ENCODE measurements around the gene KIF21A. TPM values are rescaled to one million over a fixed set of nuclear protein-coding genes. Genes with fewer than 3 reads are reported as not detected.
"Not testable (repeated sequence)": the region's sequence is repeated elsewhere in the genome, so short reads cannot be mapped to it uniquely, and the experiment has no call there.

The KIF21A gene, protein sequence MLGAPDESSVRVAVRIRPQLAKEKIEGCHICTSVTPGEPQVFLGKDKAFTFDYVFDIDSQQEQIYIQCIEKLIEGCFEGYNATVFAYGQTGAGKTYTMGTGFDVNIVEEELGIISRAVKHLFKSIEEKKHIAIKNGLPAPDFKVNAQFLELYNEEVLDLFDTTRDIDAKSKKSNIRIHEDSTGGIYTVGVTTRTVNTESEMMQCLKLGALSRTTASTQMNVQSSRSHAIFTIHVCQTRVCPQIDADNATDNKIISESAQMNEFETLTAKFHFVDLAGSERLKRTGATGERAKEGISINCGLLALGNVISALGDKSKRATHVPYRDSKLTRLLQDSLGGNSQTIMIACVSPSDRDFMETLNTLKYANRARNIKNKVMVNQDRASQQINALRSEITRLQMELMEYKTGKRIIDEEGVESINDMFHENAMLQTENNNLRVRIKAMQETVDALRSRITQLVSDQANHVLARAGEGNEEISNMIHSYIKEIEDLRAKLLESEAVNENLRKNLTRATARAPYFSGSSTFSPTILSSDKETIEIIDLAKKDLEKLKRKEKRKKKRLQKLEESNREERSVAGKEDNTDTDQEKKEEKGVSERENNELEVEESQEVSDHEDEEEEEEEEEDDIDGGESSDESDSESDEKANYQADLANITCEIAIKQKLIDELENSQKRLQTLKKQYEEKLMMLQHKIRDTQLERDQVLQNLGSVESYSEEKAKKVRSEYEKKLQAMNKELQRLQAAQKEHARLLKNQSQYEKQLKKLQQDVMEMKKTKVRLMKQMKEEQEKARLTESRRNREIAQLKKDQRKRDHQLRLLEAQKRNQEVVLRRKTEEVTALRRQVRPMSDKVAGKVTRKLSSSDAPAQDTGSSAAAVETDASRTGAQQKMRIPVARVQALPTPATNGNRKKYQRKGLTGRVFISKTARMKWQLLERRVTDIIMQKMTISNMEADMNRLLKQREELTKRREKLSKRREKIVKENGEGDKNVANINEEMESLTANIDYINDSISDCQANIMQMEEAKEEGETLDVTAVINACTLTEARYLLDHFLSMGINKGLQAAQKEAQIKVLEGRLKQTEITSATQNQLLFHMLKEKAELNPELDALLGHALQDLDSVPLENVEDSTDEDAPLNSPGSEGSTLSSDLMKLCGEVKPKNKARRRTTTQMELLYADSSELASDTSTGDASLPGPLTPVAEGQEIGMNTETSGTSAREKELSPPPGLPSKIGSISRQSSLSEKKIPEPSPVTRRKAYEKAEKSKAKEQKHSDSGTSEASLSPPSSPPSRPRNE (N-terminal part only)
- total RNA-seq = 18.8 TPM

DNA sequence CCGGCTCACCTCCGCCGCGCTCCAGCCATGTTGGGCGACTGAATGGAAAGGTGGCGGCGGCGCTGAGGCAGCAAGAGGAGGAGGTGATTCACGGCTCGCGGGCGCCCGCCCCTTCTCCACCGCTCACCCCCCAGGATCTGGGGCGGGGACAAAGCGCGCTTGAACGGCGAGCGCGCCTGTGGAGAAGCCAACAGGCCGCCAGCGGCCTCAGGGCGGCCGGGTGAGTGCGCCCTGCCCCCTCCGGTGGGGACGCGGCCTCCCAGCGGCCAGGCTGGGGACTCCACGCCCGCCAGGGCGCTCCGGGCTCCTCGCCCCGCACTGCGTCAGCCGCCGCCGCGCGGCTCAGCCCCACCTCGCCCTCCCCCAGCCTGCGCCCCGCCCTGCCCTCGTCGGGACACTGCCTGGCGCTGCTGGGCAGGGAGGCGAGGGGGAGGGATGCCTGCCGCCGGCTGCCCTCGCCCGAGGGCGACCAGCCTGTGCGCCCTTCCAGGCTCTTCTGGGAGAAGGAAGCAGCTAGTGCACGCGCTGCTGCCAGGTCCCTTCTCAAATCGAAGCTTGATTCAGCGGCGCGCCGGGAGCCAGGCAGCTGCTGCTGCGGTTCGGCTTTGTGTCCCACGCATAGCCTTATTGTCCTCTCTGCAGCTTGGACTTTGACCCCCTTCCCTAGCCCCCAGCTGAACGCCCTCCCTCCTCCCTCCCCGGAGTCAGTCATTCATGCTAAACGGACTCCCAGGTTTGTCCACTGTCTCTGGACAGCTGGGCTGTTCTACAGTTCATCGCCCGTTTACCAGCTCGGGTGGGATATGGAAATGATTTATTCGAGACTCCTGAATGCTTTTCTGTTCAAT is at the start of gene KIF21A:
Gene KIF21A (minus strand): TSS at position 40 of the 848 bp plus-strand sequence. CDS start 150 bp downstream, outside the sequence.
- peak; percentile 89 for ATAC-seq
- DNase-seq (ENCODE audit: low spot score) = peak; percentile 97

DNA sequence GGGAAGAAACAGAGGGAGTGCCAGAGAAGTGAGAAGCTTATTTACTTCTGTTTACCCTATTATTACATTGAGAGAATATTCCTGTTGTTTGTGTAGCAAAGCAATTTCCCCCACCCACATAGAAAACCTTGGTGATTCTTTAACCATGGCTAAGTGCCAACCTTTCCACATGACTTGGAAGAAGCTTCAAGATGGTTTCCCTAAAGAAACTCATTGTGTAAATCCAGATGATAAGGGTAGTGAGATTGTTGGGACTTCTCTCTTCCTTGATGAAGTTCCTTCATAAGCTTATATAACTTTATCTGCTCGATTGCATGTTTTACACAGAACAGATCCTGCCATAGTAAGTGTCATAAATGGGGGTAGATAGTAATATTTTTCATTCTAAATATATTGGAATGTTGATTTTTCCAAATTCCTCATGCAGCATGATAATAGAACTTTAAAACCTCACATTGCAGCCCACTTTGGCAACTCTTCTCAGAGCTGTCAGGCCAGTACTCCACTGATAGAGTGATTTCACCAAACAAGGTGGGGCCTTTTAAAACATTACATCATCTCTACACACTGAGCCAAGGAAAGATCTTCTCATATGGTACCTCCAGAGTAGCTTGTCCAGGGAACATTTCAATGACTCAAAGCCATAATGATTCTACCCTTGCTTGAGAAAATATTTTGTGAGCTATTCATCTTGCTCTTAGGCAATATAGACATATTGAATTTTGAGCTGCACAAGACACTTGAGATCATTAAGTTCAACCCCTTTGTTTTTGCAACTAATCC is 47.8 kb upstream of the KIF21A start:
- DNase-seq (ENCODE audit: low spot score) = no peak
- no peak for ATAC-seq

DNA sequence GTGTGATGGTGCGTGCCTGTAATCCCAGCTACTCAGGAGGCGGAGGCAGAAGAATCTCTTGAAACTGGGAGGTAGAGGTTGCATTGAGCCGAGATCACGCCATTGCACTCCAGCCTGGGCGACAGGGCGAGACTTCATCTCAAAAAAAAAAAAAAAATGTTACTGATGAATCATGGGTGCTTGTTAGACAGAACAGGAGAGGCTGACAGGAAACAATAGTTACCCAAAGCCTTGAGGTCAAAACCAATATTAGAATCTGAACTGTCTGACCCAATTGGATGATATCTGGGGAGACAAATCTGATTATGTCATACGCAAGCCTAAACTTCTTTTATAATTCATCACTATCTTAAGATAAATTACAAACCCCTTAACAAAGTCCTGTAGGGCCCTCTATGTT is 40.7 kb upstream of the KIF21A start:
- DNase-seq (ENCODE audit: low spot score) (no peak), ATAC-seq (no peak)

GRCh38 chr12:39483042-39483441 is 40.1 kb upstream of the KIF21A start:
- DNase-seq (ENCODE audit: low spot score) = no peak
- ATAC-seq = no peak

DNA sequence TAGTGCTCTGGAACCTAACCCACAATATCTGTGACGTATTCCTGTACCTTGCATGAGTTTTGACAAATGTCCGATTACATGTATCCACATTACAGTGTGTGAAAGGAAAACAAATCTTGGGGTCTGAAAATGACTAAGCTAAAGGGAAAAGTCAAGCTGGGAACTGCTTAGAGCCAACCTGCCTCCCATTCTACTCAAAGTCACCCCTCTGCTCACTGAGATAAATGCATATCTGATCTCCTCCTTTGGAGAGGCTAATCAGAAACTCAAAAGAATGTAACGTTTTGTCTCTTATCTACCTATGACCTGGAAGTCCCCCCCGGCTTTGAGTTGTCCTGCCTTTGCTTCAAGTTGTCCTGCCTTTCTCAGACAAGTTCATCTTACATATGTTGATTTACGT is 34.0 kb upstream of the KIF21A start:
- ATAC-seq = no peak
- DNase-seq (ENCODE audit: low spot score) = no peak

DNA sequence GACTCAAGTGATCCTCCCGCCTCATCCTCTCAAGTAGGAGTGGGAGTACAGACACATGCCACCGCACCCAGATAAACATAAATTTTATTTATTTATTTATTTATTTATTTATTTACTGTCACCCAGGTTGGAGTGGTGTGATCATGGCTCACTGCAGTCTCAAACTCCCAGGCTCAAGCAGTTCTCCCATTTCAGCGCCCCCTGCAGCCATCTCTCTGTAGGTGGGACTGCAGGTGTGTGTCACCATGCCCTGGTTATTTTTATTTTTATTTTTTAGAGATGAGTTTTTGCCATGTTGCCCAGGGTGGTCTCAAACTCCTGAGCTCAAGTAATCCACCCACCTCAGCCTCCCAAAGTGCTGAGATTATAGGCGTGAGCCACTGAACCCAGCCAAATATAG is 33.2 kb upstream of the KIF21A start:
- DNase-seq (ENCODE audit: low spot score) (no peak), ATAC-seq (no peak)

GRCh38 chr12:39475136-39475535 is 32.2 kb upstream of the KIF21A start:
- not testable (repeated sequence) for ATAC-seq; DNase-seq (ENCODE audit: low spot score)

GRCh38 chr12:39467432-39467870 is 24.5 kb upstream of the KIF21A start:
- ATAC-seq (no peak), DNase-seq (ENCODE audit: low spot score) (no peak)

DNA sequence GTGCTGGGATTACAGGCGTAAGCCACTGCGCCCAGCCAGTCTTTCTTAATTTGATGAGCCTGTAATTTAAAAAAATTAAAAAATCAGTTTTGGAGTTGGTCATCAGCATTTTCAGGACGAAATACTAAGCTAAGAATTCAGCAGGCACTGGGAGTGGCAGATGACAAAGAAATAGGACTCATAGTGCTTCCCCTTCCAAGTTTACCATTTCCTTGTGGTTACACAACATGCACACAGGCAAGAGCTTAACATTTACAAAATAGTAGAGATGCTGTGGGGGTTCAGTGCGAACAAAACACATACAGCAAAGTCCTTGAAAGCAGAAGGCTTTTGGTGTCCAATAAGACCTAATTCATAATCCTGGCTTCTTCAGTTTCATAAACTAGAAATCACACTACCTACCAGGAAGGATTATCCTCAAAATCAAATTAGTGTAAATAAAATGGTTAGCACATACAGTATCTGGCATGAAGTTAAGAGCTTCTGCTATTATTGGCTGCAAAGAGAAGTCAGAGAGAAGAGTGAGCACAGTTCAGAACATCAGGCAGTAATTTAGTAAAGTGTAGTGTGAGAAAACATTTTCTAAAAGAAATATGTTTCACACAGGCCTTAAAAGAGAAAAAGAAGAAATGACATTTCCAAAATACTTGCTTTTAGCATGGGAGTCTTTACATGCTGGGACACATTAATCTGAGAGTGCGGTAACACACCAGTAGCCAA is 22.2 kb upstream of the KIF21A start:
- no peak for DNase-seq (ENCODE audit: low spot score)
- ATAC-seq = no peak

DNA sequence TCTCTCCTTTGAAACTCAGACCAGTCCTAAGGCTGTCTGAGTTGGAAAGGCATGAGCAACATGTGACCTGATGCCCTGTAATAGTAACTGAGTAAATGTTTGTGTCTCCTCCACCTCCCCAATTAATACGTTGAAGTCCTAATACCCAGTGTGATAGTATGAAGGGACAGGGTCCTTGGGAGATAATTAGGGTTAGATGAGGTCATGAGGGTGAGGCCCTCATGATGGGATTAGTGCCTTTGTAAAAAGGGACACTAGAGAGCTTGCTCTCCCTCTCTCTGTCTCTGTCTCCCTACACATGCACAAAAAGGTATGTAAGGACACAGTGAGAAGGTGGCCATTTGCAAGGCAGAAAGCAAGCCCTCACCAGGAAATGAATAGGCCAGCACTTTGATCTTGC is 18.1 kb upstream of the KIF21A start:
- ATAC-seq = no peak
- no peak for DNase-seq (ENCODE audit: low spot score)

DNA sequence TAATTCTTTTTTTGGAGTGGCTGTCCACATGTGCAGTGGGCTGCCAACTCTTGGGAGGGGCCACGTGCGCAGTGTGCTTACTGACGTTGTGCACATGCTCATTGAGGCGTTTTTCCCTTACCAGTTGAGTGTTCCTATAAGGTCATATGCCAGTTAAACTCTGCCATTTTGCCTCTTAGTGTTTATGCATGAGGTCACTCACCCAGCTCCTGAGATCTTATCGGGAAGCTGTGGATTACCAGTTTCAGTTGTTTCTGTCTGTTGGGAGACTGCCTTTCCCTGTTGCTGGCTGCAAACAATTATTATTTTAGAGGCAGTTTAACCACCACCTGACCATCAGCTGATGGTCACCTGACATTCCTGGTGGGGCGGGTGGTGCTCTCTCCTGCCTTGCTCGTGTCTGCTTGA is 16.1 kb upstream of the KIF21A start:
- no peak for DNase-seq (ENCODE audit: low spot score)
- ATAC-seq = no peak

GRCh38 chr12:39451977-39452376 is 9.1 kb upstream of the KIF21A start:
- no peak for DNase-seq (ENCODE audit: low spot score)
- ATAC-seq = no peak

DNA sequence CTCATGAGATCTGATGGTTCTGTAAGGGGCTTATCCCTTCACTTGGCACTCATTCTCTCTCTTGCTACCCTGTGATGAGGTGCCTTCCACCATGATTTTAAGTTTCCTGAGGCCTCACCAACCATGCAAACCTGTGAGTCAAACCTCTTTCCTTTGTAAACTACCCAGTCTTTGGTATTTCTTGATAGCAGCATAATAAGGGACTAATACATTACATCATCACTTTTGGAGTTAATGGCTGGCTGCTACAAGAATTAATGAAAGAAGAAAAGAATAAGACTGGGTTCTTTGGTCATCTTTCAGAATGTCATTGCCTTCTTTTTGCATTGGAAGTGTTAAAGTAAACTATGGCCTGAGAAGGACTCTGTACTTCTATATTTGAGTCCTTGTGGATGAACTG is 5.1 kb upstream of the KIF21A start:
- DNase-seq (ENCODE audit: low spot score) (no peak), ATAC-seq (no peak)

DNA sequence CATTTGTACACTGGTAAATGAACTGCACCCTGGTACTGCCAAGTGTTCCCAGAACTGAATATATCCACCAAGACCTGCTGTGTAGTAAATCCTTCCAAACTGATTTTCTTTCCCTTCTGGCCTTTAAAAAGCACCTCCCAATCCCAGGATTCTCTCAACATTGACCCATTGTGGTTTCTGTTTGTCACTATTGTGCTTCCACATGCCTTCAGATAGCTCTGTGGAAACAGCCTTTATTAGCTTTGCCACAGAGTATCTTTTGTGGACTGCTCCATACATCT is 949 bp upstream of the KIF21A start:
- DNase-seq (ENCODE audit: low spot score) = no peak
- ATAC-seq = no peak

DNA sequence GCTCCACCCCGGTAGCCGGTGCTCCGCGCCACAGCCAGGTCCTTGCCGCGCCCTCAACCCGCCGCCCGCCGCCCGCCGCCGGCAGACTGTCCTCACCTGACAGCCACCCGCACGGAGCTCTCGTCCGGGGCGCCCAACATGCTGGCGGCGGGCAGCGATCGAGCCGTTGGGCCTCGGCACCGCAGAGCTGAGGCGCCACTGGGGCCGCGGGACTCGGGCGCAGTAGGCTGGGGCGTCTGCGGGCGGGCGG is 164 bp downstream of the KIF21A start:
- ATAC-seq (peak; percentile 34), DNase-seq (ENCODE audit: low spot score) (no peak)

GRCh38 chr12:39441963-39442830 is 723 bp downstream of the KIF21A start:
- DNase-seq (ENCODE audit: low spot score) (peak; percentile 63), ATAC-seq (peak; percentile 32)

GRCh38 chr12:39441189-39441962 is 1.5 kb downstream of the KIF21A start:
- ATAC-seq (no peak), DNase-seq (ENCODE audit: low spot score) (no peak)

Data from left lobe of liver (tissue), 2 donors.